ENCODE data around the gene FETUB.

- TF ChIP-seq CTCF (IDR thresholded peaks at IDR 0.05) (no peak), CHD2 (IDR thresholded peaks at IDR 0.05; ENCODE audit: low read length, partially characterized antibody) (no peak), MAFK (IDR thresholded peaks at IDR 0.05; ENCODE audit: partially characterized antibody) (no peak), BHLHE40 (IDR thresholded peaks at IDR 0.05; ENCODE audit: low read depth, low read length) (no peak), EP300 (IDR thresholded peaks at IDR 0.05) (no peak), NFE2L2 (conservative IDR thresholded peaks at IDR 0.05; ENCODE audit: low read length) (no peak), POLR2A (IDR thresholded peaks at IDR 0.05; ENCODE audit: low read length) (no peak), RCOR1 (IDR thresholded peaks at IDR 0.05; ENCODE audit: low read depth, low read length) (no peak), RFX5 (IDR thresholded peaks at IDR 0.05) (no peak), ZFP36 (IDR thresholded peaks at IDR 0.05; ENCODE audit: borderline replicate concordance, partially characterized antibody) (no peak), MAZ (IDR thresholded peaks at IDR 0.05; ENCODE audit: borderline replicate concordance, low read depth, low read length) (no peak), KDM1A (IDR thresholded peaks at IDR 0.05; ENCODE audit: low read depth) (no peak), E2F6 (IDR thresholded peaks at IDR 0.05; ENCODE audit: borderline replicate concordance, low read depth) (no peak), HOXA7 (CRISPR knock-in tag; IDR thresholded peaks at IDR 0.05) (no peak)
Measured at GRCh38 chr3:186668426-186668825, 28.2 kb downstream of the FETUB start.
